Measurements from ENCODE around the gene SMARCA5.
"Not testable (repeated sequence)": the region's sequence is repeated elsewhere in the genome, so short reads cannot be mapped to it uniquely, and the experiment has no call there.

SMARCA5 gene, protein sequence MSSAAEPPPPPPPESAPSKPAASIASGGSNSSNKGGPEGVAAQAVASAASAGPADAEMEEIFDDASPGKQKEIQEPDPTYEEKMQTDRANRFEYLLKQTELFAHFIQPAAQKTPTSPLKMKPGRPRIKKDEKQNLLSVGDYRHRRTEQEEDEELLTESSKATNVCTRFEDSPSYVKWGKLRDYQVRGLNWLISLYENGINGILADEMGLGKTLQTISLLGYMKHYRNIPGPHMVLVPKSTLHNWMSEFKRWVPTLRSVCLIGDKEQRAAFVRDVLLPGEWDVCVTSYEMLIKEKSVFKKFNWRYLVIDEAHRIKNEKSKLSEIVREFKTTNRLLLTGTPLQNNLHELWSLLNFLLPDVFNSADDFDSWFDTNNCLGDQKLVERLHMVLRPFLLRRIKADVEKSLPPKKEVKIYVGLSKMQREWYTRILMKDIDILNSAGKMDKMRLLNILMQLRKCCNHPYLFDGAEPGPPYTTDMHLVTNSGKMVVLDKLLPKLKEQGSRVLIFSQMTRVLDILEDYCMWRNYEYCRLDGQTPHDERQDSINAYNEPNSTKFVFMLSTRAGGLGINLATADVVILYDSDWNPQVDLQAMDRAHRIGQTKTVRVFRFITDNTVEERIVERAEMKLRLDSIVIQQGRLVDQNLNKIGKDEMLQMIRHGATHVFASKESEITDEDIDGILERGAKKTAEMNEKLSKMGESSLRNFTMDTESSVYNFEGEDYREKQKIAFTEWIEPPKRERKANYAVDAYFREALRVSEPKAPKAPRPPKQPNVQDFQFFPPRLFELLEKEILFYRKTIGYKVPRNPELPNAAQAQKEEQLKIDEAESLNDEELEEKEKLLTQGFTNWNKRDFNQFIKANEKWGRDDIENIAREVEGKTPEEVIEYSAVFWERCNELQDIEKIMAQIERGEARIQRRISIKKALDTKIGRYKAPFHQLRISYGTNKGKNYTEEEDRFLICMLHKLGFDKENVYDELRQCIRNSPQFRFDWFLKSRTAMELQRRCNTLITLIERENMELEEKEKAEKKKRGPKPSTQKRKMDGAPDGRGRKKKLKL

GRCh38 chr4:143513314-143514168, at the start of gene SMARCA5:
TSS of gene SMARCA5 (plus strand) at chr4:143513702. CDS start at chr4:143513925, 223 bp downstream.
- DNase-seq = peak; percentile 92 to 99 (median 98)

DNA sequence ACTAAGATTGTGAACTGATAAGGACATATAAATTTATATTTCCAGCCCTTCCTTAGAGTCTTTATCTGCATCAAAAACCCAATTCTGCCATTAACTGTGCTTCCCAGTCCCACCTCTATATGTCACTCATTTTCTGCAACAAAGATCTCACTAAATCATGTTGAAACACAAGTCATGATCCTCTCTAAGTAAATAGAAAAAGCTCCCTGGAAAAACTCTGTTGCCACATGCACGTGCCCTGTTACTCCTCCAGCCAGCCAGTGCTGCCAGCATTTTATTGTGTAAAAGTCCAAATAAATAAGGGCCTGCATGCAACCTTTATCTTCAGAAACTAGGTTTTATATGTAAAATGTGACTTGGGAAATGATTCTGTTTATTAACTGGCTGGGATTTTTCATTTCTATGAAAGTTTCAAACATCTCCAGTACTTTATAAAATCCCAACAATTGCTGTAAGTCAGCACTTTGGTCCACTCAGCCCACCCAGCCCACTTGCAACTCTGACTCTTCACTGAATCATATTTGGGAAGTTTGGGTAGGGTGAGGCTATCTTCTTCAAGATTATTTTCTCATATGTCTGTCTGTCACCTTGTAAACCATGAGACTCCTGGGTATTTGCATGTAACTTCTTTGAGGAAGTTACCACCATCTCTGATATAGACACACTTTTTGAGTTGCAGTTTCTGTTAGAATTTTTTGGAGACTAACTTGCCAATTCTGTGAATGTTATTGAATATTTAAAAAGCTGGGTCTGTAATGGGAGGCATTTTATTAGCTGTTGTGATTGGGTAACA, 40.0 kb upstream of the SMARCA5 start:
- DNase-seq = no peak

- DNase-seq = no peak
Observed at GRCh38 chr4:143477487-143477886, 36.0 kb upstream of the SMARCA5 start.

GRCh38 chr4:143481361-143481760, 32.1 kb upstream of the SMARCA5 start:
- DNase-seq = no peak

- peak; percentile 4 to 73 (median 6) for DNase-seq
Observed at GRCh38 chr4:143482840-143483239, 30.7 kb upstream of the SMARCA5 start.

DNA sequence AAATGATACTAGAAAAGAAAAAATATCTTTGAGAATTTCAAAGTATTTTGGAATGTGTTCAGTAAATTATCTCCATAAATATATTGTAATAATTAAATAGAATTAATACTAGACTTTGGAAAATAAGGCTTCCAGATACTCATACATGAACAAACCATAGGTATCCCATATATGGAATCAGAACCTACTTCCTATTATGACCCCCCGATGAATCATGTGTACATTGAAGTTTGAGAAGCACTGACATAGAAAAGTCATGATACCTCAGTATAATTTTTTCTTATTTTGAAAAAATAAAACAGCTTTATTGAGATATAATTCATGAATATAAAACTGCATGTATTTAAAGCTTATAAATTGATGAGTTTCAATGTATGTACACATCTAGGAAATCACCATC, 27.2 kb upstream of the SMARCA5 start:
- DNase-seq = no peak

- DNase-seq = no peak
Observed at GRCh38 chr4:143488687-143489086, 24.8 kb upstream of the SMARCA5 start.

DNA sequence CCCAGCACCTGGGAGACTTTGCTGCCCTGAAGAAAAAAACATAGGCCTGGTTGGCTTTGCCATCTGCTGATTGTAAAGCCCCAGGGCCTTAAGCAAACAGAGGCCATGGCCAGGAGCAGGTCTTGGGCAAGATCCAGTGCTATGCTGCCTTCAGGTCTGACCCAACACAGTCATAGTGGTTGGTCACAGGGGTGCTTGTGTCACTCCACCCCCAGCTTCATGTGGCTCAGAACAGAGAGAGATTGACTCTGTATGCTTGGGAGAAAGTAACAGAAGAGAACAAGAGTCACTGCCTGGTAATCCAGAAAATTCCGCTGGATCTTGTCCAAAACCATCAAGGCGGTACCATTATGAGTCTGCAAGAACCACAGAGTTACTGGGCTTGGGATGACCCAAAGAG, 24.4 kb upstream of the SMARCA5 start:
- no peak for DNase-seq

- DNase-seq = no peak
Observed at GRCh38 chr4:143498021-143498420, 15.5 kb upstream of the SMARCA5 start.

GRCh38 chr4:143502231-143502630, 11.3 kb upstream of the SMARCA5 start:
- no peak for DNase-seq

DNA sequence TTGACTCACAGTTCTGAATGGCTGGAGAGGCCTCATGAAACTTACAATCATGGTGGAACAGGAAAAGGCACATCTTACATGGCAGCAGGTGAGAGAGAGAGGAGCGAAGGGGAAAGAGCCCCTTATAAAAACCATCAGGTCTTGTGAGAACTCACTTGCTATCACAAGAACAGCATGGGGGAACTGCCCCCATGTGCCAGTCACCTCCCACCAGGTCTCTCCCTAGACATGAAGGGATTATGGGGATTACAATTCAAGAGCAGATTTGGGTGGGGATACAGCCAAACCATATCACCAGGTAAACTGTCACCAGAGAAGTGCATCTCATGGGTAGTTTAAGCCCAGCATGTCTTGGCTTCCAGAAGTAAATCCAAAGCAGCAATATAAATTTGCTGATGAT, 7.5 kb upstream of the SMARCA5 start:
- DNase-seq = no peak

- no peak for DNase-seq
Observed at GRCh38 chr4:143511906-143512305, 1.6 kb upstream of the SMARCA5 start.

GRCh38 chr4:143512978-143513313, 556 bp upstream of the SMARCA5 start:
- no peak for DNase-seq

GRCh38 chr4:143514169-143514495, 630 bp downstream of the SMARCA5 start:
- DNase-seq = peak in 1 of 3 experiments; percentile 72

- DNase-seq = peak; percentile 14 to 81 (median 72)
Observed at GRCh38 chr4:143514497-143514896, 995 bp downstream of the SMARCA5 start.

DNA sequence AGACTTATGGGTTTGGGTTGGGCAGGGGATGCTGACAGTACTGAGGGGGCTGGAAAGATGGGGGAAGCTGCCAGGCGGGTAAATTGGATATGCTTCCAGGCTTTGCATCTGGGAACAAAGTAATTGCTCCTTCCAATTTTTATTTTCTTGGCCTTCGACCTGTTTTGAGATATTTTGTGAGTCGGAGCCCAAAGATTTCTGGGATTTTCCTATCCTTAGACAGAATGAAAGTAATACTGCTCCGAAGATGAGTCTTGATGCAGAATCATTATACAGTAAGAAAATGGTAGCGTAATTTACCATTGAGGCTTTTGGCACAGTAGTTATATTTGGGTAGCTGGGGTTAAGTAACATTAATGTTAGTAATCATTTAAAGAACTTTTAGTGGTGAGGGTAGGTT, 1.4 kb downstream of the SMARCA5 start:
- peak in 1 of 3 experiments; percentile 40 for DNase-seq

GRCh38 chr4:143515905-143516304, 2.4 kb downstream of the SMARCA5 start:
- DNase-seq = no peak

DNA sequence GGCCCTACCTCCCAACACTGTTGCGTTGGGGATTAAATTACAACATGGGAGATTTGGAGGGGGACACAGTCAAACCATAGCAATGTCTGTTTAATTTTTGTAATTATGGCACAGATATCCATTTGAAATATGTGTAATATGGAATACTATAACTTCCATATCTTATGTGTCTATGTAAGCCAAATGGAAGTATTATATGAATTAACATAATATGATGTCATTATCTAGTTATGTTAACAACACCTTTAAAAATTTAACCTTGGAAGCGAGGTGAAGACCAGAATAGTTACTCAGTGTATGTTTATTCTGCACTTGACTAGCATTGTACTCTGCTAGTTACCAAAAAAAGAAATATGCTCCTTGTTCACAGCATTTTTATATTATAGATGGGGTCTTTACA, 4.3 kb downstream of the SMARCA5 start:
- DNase-seq = no peak

DNA sequence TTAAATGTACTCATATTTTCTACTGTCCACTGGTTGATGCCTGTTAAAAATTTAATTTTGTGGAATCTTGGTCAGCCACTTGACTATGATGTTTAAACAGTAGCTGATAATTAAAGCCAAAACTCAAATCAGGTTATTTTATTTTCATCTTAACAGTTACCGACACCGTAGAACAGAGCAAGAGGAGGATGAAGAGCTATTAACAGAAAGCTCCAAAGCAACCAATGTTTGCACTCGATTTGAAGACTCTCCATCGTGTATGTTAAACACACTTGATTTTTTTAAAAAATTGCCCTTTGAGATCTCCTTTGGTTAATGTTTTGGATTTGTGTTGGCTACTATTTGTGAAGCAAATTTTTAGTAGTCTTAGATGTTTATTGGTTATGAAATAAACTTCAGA, 10.7 kb downstream of the SMARCA5 start:
- no peak for DNase-seq

DNA sequence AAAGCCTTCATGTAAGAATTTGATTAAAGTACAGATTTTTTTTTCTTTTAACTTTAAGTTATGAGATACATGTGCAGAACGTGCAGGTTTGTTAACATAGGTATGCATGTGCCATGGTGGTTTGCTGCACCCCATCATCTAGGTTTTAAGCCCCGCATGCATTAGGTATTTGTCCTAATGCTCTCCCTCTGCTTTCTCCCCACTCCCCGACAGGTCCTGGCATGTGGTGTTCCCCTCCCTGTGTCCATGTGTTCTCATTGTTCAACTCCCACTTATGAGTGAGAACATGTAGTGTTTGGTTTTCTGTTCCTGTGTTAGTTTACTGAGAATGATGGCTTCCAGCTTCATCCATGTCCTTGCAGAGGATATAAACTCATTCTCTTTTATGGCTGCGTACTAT, 14.5 kb downstream of the SMARCA5 start:
- not testable (repeated sequence) for DNase-seq

GRCh38 chr4:143531380-143531779, 17.9 kb downstream of the SMARCA5 start:
- peak in 1 of 3 experiments; percentile 21 for DNase-seq
